ENCODE data around the gene ZFAND3.

GRCh38 chr6:38153798-38154345 is 334.3 kb downstream of the ZFAND3 start:
- TF ChIP-seq CTCF (IDR thresholded peaks at IDR 0.05) (no peak), REST (IDR thresholded peaks at IDR 0.05) (no peak), RNF2 (IDR thresholded peaks at IDR 0.05; ENCODE audit: borderline replicate concordance, low read depth) (no peak), HOXB13 (CRISPR knock-in tag; IDR thresholded peaks at IDR 0.05; ENCODE audit: low read depth) (no peak), TP53 (CRISPR knock-in tag; IDR thresholded peaks at IDR 0.05) (no peak), SMC3 (IDR thresholded peaks at IDR 0.05) (no peak)

Measured in A549 (cell line).